Stimulated activated CD8-positive, alpha-beta memory T cell treated with anti-CD3 and anti-CD28 coated beads, Interleukin-7, amount 100 ng/mL, for 4 hours (primary cell): ENCODE measurements around the gene ERICH6.

Experiments
- DNase-seq, 2 donors: peaks; one replicate each; pipeline ENCODE4 v3.0.0-alpha.2; 2020; ENCODE audit warnings: low read depth in 2 of 2

Gene ERICH6

GRCh38 chr3:150736903-150737832, 33.4 kb upstream of the ERICH6 start:
- DNase-seq, result no peak

- DNase-seq, result no peak
These were observed 32.6 kb upstream of the ERICH6 start for GRCh38 chr3:150736316-150736719.

- DNase-seq, result no peak
These were observed 31.0 kb upstream of the ERICH6 start for GRCh38 chr3:150734795-150735119.

GRCh38 chr3:150733936-150734794, 30.4 kb upstream of the ERICH6 start:
- no peak for DNase-seq

GRCh38 chr3:150733373-150733935, 29.7 kb upstream of the ERICH6 start:
- DNase-seq, result no peak

GRCh38 chr3:150729682-150730360, 26.1 kb upstream of the ERICH6 start:
- no peak for DNase-seq

GRCh38 chr3:150727653-150728502, 24.2 kb upstream of the ERICH6 start:
- no peak for DNase-seq

GRCh38 chr3:150725548-150725947, 21.8 kb upstream of the ERICH6 start:
- no peak for DNase-seq

- DNase-seq, result no peak
These were observed 20.2 kb upstream of the ERICH6 start for GRCh38 chr3:150723946-150724345.

GRCh38 chr3:150722267-150722666, 18.5 kb upstream of the ERICH6 start:
- no peak for DNase-seq

GRCh38 chr3:150721285-150722130, 17.8 kb upstream of the ERICH6 start:
- DNase-seq, result no peak

GRCh38 chr3:150720444-150720843, 16.7 kb upstream of the ERICH6 start:
- DNase-seq, result no peak

- DNase-seq, result no peak
These were observed 6.4 kb upstream of the ERICH6 start for GRCh38 chr3:150710097-150710496.

GRCh38 chr3:150703299-150703755, 393 bp downstream of the ERICH6 start:
- peak; percentile 6 to 41 for DNase-seq

GRCh38 chr3:150699068-150699639, 4.6 kb downstream of the ERICH6 start:
- DNase-seq, result no peak

GRCh38 chr3:150697646-150698045, 6.1 kb downstream of the ERICH6 start:
- DNase-seq, result no peak

GRCh38 chr3:150691414-150692040, 12.2 kb downstream of the ERICH6 start:
- DNase-seq, result no peak

GRCh38 chr3:150687613-150688012, 16.1 kb downstream of the ERICH6 start:
- no peak for DNase-seq

GRCh38 chr3:150682824-150683223, 20.9 kb downstream of the ERICH6 start:
- no peak for DNase-seq
